Stimulated activated CD4-positive, alpha-beta T cell treated with anti-CD3 and anti-CD28 coated beads, Interleukin-2, amount 100 ng/mL, for 4 hours (primary cell): ENCODE results near the gene INCA1.
A peak's percentile ranks its signal among the peaks of the same experiment; 100 is the strongest.

Experiments used
- DNase-seq: peaks from one replicate; pipeline ENCODE4 v3.0.0-alpha.2; 2020; ENCODE audit warnings: low read depth

The INCA1 gene

DNA sequence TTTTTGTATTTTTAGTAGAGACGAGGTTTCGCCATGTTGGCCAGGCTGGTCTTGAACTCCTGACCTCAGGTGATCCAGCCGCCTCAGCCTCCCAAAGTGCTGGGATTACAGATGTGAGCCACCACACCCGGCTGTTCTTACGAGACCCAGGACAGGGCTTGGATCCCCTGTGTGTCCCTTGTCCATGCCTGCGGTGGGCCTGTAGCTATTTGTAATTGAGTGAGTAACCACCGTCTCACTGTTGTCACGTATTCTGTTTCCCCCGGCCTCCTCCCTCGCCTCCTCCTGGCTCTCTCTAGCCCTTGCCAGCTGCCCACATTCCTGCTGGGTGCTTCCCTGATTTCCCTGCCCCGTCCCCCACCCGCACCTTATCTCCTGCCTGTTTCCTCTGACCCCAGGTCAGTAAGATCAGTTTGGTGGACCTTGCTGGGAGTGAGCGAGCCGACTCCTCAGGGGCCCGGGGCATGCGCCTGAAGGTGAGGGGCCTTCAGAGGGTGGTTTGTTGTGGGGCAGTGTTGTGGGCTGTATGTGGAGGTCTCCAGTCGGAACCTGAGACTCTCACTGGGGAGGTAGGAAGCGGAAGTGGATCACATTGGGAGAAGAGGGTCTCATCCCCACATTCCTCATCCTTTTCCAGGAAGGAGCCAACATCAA is 6.0 kb upstream of the INCA1 start:
- DNase-seq, result no peak

DNA sequence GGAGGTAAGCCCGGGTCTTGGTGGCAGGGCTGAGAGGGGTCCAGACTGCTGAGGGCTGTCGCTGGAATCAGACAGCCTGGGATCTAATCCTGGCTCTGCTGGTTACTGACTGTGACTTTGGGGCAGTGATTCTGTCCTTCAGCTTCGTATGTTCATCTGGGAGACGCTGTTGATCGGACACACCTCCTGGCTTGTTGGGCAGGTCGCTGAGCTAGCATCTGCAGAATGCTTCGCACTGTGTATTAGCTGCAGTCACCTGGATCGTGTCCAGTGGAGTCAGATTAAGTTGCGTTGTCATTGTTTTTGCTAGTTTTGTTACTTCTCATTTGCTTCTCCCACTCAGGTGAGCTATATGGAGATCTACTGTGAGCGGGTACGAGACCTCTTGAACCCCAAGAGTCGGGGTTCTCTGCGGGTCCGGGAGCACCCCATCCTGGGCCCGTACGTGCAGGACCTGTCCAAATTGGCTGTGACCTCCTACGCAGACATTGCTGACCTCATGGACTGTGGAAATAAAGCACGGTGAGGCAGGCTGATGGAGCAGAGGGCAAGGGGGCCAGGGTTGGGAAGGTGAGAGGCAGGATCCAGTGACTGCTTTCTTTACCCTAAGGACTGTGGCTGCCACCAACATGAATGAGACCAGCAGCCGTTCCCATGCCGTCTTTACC is 4.9 kb upstream of the INCA1 start:
- no peak for DNase-seq

DNA sequence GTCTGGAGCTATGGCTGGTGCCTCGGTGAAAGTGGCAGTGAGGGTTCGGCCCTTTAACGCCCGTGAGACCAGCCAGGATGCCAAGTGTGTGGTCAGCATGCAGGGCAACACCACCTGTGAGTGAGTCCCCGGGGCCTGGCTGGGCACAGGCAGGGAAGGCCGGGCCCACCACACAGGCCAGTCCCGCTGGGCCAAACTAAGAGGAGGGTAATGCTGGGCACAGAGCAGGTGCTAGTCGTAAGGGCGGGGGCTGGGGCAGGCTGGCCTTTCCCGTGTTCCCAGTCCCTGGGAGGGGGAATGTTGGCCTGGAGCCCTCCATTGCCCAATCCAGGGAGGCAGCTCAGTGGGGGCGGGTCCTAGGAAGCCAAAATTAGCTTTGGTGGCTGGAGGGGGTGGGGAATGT is 2.9 kb upstream of the INCA1 start:
- no peak for DNase-seq

DNA sequence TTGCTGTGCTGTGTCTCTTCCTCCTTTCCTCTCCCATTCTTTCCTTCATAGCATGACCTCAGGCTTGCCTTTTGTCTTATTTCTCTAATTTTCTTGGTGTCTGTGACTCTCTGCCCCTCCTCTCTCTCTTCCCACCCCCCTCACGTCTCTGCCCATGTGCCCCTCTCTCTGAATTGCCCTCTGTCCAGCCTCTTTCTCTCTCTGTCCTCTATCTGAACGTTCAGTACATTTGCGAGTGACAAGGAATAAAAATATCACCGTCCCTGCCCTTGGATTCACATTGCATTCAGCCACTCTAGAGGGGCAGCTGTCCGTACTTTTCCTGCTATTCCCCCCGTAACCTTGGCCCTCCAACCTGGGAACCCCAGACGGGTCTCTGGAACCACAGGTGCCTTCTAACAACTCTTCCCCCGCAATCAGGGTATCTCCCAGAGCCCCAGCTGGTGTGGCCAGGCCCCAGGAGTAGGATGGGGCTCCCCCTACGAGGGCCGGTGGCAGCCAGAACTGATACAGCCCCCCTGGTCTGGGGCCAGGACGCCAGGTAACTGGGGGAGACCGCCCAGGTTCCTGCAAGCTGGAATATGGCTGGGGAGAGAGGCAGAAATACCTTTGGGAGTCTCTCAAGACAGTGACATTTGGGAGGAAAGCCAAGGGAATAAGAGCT is 2.2 kb upstream of the INCA1 start:
- DNase-seq, result no peak

DNA sequence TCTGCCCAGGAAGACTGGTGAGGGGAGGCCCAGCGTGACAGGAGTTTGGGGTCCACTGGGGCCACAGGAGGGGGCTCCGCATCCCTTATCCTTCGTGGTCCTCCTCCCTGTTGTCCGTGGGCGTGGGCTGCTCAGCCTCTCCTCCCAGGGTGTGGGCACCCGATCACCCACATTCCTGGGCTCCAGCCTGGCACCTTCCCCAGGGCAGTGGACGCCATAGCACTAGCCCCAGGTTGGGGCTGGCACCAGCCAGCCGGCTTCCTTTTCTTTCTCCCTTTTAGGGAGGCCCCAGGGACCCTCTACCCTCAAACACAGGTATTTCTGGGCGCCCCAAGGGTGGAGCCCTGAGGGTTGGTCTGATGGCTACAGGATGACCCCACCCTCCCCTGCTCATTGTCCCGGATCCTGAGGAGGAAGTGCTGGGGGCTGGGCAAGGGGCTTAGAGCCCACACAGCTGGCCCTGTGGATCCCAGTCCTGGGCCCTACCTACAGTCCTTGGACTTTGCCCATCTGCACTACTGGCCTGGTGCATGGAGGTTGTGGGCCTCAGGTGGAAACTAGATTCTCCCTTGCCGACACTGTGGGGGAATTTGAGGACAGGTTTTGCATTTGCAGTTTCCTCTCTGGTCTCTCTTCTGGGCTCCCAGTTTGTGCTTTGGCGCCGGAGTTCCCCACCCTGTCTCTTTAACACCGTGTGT is 1.6 kb upstream of the INCA1 start:
- DNase-seq, result no peak

DNA sequence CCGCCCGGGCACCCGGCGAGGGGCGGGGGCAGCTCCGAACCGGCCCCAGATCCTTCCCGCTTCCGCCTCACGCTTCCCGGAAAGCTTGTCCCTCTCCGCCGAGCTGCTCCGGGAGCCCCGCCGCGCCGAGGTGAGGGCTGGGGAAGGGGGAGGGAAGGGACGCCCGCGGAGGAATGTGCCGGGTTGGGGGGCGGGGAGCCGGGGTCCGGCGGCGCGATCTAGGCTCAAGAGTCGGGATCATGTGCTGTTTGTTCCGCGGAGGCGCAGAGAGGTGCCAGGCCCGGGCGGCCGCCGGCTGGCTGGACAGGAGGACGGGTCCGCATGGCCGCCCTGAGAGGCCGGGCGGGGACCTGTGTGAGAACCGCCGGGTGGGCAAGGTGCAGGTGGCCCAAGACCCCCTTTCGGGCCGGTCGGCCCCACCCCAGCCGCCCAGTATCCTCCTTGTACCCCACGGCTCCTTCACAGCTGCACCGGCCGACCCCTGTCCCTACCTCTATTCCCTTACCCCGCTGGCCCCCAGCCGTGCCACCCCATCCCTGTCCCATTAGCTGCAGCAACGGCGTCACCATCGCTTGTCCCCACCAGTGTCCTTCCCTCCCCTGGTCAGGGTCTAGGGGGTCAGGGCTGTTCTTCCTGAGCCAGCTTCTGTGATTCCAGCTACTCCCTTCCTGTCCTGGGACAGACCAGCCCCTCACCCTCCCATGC is 857 bp upstream of the INCA1 start:
- DNase-seq, result no peak

DNA sequence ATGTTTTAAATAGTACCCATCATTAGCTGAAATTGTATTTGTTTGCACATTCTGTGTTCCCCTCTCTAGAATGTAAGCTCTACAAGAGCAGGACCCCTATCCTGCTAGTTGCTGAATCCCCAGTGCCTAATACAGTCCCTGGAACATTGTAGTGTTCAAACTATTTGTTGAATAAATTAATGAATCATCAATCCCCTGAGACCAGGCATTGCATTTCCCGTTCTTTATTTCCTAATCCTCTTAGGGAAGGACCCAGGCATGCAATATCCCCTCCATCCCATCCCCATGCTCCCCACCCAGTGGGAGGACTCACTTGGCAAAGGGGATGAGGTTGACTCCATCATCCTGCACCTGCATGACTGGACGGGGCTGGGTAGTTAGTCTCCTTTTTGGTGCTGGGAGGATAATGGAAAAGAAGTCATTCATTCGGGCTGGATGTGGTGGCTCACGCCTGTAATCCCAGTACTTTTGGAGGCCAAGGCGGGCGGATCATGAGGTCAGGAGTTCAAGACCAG is 3.2 kb downstream of the INCA1 start:
- no peak for DNase-seq

DNA sequence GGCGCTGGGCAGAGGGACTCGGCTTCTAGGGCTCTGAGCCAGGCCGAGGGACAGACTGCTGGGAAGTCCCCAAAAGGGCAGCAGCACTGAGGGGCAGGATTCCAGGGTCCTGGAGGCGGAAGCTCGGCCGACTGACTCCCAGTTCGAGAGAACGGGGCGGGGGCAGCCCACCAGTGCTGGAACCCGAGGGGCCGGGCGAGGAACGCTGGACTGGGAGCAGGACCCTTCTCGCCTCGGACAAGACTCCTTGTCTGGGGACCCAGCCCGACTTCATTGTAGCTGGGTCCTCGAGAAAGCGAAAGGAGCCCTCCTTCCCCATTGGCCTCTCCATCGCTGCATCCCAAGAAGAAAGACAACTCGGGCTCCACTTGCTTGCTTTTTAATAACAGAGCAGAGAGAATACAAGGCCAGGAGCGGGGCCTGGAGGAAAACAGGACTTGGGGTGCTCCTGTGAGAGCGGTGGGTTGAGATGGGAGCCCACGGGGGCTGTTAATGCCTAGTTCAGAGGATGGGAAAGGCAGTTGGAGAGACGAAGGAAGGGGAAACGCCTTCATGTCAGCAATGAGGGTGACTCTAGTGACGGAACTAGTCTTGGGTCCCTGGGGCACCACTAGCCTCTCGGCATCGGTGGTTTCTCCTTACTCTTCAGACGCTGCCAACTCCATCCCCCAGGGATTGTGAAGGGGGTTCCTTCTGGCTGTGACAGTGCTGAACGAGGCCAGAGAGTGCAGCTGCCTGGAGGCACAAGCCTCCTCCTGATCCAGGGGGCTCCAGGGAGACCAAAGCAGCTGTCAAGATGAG is 9.4 kb downstream of the INCA1 start:
- DNase-seq, result no peak

DNA sequence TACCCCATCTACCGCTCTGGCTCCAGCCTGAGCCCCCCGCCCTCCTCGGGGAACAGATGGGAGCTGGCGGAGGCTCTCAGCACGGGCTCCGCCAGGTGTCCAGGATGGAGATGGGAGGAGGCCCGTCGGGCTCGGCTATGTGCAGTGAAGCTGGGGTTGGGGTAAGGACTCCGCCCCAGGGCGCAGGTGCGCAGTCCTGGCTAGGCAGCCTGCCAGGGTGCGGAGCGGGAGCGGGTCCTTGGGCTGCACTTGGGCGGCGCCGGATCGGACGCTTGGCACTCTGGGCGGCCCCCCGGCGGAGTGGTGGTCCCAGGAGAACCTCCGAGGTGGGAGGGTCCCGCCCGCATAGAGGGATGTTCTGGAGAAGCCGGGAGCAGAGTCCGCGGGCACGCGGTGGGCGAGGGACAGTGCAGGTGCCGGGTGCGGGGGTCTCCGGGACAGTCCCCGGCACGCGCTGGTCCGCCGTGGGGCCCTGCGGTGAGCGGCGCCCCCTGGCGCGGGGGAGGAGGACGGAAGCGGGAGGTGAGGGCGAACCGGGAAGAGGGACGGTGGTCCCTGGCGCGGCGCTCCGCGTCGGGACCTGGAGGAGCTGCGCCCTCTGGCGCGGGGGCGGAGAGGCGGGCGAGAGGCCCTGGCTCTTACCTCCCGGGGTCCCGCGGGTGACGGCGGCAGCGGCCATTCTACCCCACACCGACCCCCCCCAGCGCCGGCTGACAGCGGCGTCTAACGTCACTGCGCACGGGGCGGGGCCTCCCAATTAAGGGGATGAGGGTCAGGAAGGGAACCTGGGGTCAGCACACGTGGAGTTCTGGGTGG is 10.2 kb downstream of the INCA1 start, which contains the start of gene CAMTA2:
Gene CAMTA2, minus strand, starts transcription at position 725 of the 816 bp plus-strand sequence. CDS start 1,453 bp downstream, outside the sequence.
- DNase-seq, result peak; percentile 79

DNA sequence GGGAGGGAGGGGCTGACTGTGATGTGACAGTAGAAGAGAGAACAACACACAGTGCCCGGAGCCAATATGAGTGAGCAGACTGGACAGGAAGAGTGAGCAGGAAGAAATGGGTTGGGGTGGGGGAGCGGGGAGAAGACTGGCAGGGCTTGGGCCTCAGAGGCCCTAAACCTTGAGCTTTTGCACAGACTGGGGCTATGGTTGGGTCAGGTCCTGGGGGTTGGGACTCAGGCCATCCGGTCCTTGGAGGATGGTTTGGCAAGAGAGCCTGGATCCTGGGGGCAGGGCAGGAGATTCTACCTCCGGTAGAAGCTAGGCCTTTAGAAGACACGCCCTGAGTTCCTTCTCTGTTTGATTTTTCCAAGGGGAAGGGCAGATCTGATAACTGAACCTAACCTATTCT is 10.9 kb downstream of the INCA1 start:
- DNase-seq, result no peak

DNA sequence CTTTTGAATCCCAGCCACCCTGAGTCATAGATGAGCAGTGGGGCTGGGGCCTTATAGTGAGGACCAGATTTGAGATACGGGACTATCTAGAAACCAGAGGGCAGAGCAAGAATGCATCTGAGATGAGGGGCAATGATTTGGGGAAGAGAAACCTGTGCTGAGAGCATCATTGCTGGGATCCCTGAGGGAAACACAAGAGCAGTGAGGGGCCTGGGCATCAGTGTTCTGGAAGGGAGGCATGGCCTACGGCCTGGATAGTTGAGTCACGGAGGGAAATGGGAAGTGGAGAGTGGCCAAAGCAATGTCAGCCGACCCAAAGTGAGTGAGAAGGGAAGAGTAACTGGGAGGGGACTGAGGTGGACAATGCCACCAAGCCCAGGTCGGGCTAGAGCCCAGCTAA is 15.0 kb downstream of the INCA1 start:
- DNase-seq, result no peak

DNA sequence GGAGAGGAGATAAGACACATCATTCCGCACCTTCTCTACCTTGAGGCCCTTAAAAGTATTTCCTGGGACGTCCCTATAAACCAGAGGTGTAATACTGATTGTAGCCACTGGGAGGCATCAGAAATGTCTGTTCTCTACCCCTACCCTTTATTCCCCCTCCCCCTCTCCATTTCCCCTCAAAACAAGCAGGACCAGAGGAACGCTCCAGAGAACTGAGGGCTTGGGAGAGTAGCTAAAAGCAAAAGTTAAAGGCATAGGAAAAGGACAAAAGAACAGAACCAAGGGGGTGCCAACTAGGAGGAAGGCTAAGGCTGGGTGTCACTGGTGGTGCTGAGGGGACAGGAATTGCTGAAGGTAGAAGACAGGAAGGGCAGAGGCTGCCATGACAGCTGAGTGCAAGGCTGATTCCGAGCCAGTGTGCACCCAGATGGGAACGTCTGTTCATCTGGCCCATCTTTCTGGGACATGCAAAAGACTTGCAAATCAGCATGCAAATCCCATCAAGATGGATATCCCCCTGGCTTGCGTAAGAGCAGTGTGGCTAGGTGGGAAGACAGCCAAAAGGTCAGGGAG is 16.6 kb downstream of the INCA1 start:
- no peak for DNase-seq

DNA sequence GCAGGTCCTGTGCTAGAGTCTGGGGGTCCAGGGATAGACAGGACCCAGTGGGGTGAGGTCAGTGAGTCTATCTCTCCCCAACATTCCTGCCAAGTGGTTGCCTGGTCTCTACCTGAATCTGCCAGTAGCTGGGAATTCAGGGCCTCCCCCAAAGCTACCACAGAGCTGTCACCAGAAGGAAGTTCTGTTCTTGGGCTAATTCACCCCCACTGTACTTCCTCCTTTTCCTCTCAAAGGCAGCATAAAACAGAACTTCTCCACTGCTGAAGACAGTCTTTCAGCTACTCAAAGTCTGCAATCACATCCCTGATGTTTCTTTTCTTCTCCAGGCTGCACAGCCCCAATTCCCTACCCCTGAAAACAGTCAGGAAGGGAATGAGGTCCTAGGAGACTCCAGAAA is 18.6 kb downstream of the INCA1 start:
- DNase-seq, result no peak

DNA sequence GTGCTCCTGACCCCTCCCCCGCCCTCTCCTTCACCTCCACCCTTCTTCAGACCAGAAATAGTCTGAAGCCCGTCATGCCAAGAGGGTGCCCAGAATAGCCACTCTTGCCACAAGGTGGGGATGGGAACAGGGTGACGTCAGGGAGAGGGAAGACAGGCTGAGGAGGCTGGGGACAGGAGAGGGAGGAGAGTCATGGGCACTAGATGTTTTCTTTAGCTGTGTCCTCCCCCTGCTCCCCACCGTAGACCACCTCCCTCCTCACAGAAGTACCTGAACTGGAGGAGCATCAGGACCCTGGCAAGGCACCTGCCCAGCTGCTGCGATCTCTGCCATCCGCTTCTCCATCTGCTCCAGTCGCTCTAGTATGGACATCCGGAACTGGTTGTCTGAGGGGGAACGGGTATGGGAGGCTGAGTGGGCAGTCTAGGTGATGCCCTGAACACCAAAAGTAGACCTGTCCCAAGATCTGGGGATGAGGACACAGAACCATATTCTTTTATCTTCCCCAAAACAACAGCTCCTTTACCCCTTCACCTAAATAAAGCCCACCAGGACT is 23.1 kb downstream of the INCA1 start:
- DNase-seq, result no peak

DNA sequence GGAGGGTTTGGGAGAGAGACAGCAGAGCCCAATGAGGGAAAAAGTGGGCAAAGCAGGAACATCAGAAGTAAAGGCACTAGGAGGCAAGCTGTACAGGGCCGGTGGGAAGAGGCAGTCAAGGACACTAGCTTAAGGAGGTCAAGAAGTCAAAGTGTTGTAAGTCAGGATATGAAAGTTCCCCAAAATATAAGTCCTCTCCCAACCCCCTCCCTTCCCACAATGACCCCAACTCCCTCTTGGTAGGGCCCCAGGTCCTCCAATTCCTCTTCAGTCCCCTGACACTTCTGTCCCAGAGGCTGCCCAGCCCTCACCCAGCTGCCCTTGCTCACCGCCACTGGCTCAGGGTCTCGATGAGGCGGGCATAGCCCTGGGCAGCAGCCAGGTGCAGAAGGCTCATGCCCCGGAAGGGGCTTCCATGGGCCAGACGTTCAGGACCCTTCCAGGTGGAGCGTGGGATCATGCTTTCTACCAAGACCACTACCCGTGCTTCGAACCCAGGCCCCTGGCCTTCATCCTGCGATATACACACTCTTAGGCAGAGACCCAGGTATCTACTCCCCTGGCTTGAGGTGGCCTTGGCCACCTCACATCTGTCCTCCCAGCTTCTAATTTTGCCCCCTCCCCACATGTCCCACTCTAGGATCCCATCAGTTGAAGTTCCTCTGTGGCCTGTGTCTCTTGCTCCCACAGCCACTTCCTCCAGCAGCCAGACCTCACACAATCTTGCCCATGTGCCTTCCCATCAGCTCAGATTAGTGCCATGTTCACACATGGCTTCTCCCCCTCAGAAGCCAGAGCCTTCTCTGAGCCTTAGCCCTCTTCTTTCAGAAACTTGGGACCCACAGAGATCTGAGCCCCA is 23.8 kb downstream of the INCA1 start:
- DNase-seq, result no peak

DNA sequence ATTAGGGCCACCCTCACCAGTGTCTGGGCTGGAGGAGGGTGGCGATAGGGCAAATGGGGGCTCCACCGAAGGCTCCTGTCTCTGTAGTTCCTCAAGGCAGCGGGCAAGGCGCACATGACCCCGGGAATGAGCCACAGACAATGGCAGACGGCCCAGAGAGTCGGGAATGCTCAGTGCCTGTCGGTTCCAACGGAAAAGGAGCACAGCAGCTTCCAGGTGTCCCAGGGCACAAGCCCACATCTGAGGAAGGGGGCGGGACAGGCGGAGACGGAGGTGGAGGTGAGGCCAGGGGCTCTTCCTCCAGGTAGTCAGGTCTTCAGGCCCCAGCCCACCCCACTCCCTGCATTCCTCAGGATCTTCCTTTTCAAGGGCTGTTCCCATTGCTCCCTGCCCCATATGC is 24.6 kb downstream of the INCA1 start:
- DNase-seq, result no peak

DNA sequence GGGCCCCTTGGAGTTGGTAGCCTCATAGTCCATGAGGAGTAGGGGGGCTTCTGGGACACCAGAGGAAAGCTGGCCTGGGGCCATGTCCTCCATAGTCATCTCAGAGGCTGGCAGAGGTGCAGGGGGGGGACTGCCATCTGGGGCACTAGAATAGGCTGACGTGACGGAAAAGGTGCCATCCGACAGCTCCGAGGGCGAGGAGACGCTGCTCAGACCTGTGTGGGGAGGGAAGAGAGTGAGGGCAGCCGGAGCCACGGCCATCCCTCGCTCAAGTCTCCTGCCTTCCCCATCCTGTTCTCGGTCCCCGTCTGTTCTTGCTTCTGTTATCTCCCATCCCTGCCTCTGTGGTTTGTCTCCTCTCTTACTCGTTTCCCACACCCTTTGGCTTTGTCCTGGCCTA is 25.0 kb downstream of the INCA1 start:
- no peak for DNase-seq

DNA sequence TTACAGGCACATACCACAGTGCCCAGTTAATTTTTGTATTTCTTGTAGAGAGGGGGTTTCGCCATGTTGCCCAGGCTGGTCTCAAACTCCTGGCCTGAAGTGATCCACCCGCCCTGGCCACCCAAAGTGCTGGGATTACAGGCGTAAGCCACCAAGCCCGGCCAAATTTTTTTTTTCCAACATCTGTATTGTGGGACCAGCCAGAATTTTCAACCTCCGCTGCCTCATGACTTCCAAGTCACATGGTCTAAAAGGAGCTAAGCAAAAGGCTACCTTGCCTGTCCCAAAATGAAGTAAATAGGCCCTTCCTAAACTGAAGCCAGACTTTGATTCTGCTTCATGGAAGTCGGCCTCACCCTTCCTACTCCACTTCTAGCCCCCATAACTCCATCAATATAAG is 25.5 kb downstream of the INCA1 start:
- DNase-seq, result no peak

DNA sequence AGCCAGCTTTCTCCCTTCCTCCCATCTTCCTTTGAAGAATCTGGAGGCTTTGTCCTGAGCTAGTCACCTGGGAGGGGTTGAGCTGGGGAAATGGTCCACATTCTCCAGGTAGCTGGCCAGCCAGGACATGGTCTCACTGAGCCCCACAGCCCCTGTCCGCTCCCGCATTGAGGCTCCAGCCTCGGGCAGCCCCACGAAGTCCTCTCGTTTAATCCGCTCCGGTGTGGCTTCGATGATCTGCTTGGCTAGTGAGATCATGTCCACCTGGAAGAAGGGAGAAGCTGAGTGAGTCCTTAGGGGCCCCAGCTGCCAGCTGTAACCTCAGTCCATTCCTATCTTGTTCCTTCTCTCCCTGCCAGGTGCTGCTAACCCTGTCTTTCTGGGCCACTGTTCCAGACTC is 27.0 kb downstream of the INCA1 start:
- DNase-seq, result no peak
